SH-SY5Y (cell line): ENCODE measurements around the gene GPA33.

Experiments
- GATA2 ChIP-seq: IDR thresholded peaks from 2 replicates; pipeline ENCODE4 v1.6.1; 2011; ENCODE audit warnings: mild to moderate bottlenecking, low read depth, low read length
- GATA3 ChIP-seq: IDR thresholded peaks from 2 replicates; pipeline ENCODE4 v1.6.1; 2011; ENCODE audit warnings: low read depth, mild to moderate bottlenecking, low read length, moderate library complexity

DNA sequence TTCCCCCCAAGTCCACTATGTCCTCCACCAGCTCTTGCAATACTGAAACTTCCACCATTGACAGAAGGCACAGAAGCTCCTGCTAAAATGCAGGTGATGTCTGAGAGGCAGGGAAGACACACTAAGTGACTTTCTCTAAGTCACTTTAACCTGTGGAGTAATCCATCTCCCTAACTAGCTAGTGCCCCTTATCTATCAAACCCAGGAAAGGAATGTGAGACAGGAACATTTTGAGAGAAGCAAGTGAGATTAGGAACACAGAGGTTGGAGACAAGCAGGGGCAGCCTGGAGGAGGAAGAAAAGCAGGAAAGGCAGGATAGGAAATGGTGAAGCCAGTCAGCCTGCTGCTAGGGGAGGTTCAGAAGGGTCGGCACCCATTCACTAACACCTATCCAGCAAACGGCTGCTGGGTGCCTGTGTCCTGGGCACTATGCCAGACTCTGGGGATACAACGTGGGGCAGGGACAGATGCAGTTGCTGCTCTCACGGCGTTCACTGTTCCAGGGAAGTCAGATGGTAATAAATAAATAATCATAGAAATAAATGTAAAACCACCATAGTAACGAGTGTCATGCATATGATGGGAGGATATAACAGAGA is 7.0 kb downstream of the GPA33 start:
- TF ChIP-seq GATA3 (no peak), GATA2 (no peak)
